Gastroesophageal sphincter (tissue), 3 donors: ENCODE measurements around the gene COA6.

Source experiments
- CTCF ChIP-seq, 4 experiments: fragments of 200-600 bp in 2 of 4; fragments of 450-650 bp in 2 of 4; sonication (generic) in 1 of 4; IDR thresholded peaks; one replicate each; pipeline ENCODE4 v1.5.1; 2017 to 2019; ENCODE audit warnings: antibody characterized with exemption in 4 of 4, mild to moderate bottlenecking in 2 of 4, moderate library complexity in 2 of 4
- EP300 ChIP-seq: sonication (generic); formaldehyde crosslinking; IDR thresholded peaks from one replicate; pipeline ENCODE4 v1.6.1; 2017; ENCODE audit warnings: antibody characterized with exemption, mild to moderate bottlenecking

- TF ChIP-seq CTCF (IDR thresholded peaks at IDR 0.05) = no peak
- no peak for TF ChIP-seq EP300
Measured at GRCh38 chr1:234375672-234376071, 2.4 kb downstream of the COA6 start.
